ENCODE data around the gene NAT8L.

- TF ChIP-seq SIN3A (IDR thresholded peaks at IDR 0.05; ENCODE audit: borderline replicate concordance, insufficient read depth, low read depth, low read length) = no peak
- TF ChIP-seq, protein P1, sequence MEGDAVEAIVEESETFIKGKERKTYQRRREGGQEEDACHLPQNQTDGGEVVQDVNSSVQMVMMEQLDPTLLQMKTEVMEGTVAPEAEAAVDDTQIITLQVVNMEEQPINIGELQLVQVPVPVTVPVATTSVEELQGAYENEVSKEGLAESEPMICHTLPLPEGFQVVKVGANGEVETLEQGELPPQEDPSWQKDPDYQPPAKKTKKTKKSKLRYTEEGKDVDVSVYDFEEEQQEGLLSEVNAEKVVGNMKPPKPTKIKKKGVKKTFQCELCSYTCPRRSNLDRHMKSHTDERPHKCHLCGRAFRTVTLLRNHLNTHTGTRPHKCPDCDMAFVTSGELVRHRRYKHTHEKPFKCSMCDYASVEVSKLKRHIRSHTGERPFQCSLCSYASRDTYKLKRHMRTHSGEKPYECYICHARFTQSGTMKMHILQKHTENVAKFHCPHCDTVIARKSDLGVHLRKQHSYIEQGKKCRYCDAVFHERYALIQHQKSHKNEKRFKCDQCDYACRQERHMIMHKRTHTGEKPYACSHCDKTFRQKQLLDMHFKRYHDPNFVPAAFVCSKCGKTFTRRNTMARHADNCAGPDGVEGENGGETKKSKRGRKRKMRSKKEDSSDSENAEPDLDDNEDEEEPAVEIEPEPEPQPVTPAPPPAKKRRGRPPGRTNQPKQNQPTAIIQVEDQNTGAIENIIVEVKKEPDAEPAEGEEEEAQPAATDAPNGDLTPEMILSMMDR (IDR thresholded peaks at IDR 0.05) = no peak
- no peak for TF ChIP-seq TCF7L2 (IDR thresholded peaks at IDR 0.05; ENCODE audit: low read depth, low read length)
These were observed 20.8 kb downstream of the NAT8L start for GRCh38 chr4:2079926-2080325.

All from Panc1 (cell line).